Left lobe of liver (tissue), 2 donors: Measurements from ENCODE around the gene TLL1. TPM values are rescaled to one million over a fixed set of nuclear protein-coding genes. Genes with fewer than 3 reads are reported as not detected.

Experiments used
- ATAC-seq: fragments of 200-7000 bp; cut with Tn5 transposase; one replicate; pipeline ENCODE4 v1.9.1; 2020; ENCODE audit warnings: mild to moderate bottlenecking, moderate library complexity
- DNase-seq: peaks from one replicate; pipeline ENCODE4 v3.0.0-alpha.2; 2020; ENCODE audit warnings: low spot score
- total RNA-seq: library from RNA; stranded (reverse); gene quantifications from one replicate; pipeline ENCODE4 v1.2.1, GENCODE V29; 2021
- donor health status: DM: no; HTN: no; CAD: no; lungs with moderate emphysema.
- donor health status: DM: no; HTN: yes; CAD: no.

TLL1 gene
- total RNA-seq, 1 donor from 2014 or later: 0.75 TPM

GRCh38 chr4:165879641-165880040 lies 6.6 kb downstream of the TLL1 start:
- DNase-seq: no peak

GRCh38 chr4:165894159-165894558 lies 21.1 kb downstream of the TLL1 start:
- no peak for ATAC-seq
- DNase-seq: no peak

More at GRCh38 chr4:165879641-165880040, 6.6 kb downstream of the TLL1 start:
- no peak for ATAC-seq

- no peak for ATAC-seq
- DNase-seq: no peak
Observed at GRCh38 chr4:165905405-165906027, 32.5 kb downstream of the TLL1 start.

GRCh38 chr4:165906272-165906671 lies 33.2 kb downstream of the TLL1 start:
- no peak for DNase-seq
- ATAC-seq: no peak

GRCh38 chr4:165909947-165910346 lies 36.9 kb downstream of the TLL1 start:
- no peak for DNase-seq
- ATAC-seq: no peak

GRCh38 chr4:165915215-165915614 lies 42.2 kb downstream of the TLL1 start:
- ATAC-seq (no peak), DNase-seq (no peak)

GRCh38 chr4:165921546-165921945 lies 48.5 kb downstream of the TLL1 start:
- no peak for ATAC-seq

GRCh38 chr4:165922747-165923146 lies 49.7 kb downstream of the TLL1 start:
- DNase-seq: no peak
- ATAC-seq: no peak

More at GRCh38 chr4:165921546-165921945, 48.5 kb downstream of the TLL1 start:
- no peak for DNase-seq

GRCh38 chr4:165926307-165926706 lies 53.3 kb downstream of the TLL1 start:
- no peak for ATAC-seq
- DNase-seq: no peak

- DNase-seq: no peak
- no peak for ATAC-seq
Observed at GRCh38 chr4:165927366-165927765, 54.3 kb downstream of the TLL1 start.

GRCh38 chr4:165927815-165928214 lies 54.8 kb downstream of the TLL1 start:
- no peak for ATAC-seq
- no peak for DNase-seq

- ATAC-seq: no peak
- DNase-seq: no peak
Observed at GRCh38 chr4:165928601-165929000, 55.6 kb downstream of the TLL1 start.

- DNase-seq: no peak
- no peak for ATAC-seq
Observed at GRCh38 chr4:165929662-165930061, 56.6 kb downstream of the TLL1 start.

GRCh38 chr4:165931741-165932140 lies 58.7 kb downstream of the TLL1 start:
- no peak for ATAC-seq
- DNase-seq: no peak

- no peak for DNase-seq
- ATAC-seq: no peak
Observed at GRCh38 chr4:165944900-165945299, 71.9 kb downstream of the TLL1 start.

GRCh38 chr4:165945991-165946390 lies 73.0 kb downstream of the TLL1 start:
- DNase-seq (no peak), ATAC-seq (no peak)

- ATAC-seq (no peak), DNase-seq (no peak)
Observed at GRCh38 chr4:165947019-165947418, 74.0 kb downstream of the TLL1 start.

- DNase-seq: no peak
- ATAC-seq: no peak
Observed at GRCh38 chr4:165953181-165953580, 80.1 kb downstream of the TLL1 start.

GRCh38 chr4:165963621-165964020 lies 90.6 kb downstream of the TLL1 start:
- DNase-seq (no peak), ATAC-seq (no peak)

GRCh38 chr4:165964591-165964990 lies 91.6 kb downstream of the TLL1 start:
- DNase-seq: no peak
- ATAC-seq: no peak

- no peak for ATAC-seq
- no peak for DNase-seq
Observed at GRCh38 chr4:165965503-165965902, 92.5 kb downstream of the TLL1 start.

- DNase-seq (no peak), ATAC-seq (no peak)
Observed at GRCh38 chr4:165966833-165967232, 93.8 kb downstream of the TLL1 start.

GRCh38 chr4:165967486-165967885 lies 94.4 kb downstream of the TLL1 start:
- DNase-seq (no peak), ATAC-seq (no peak)
